ENCODE measurements around the gene AMOTL1. TPM values are rescaled to one million over a fixed set of nuclear protein-coding genes. Genes with fewer than 3 reads are reported as not detected.

Gene AMOTL1
- total RNA-seq, 1 donor from 2014 or later: 32.6 TPM

GRCh38 chr11:94883878-94884277 lies 115.7 kb downstream of the AMOTL1 start:
- no peaks in the 10 kb centered on the region for H3K9me3 ChIP-seq
- peaks cover 4 to 37% of the 10 kb centered on the region in 2 donors for H3K36me3 ChIP-seq
- H3K27me3 ChIP-seq: no peaks in the 10 kb centered on the region
- intact Hi-C loops (cut with DNase I): no loop called here
- H3K4me3 ChIP-seq: no peak overlapping the region
- no peaks in the 10 kb centered on the region for H3K4me1 ChIP-seq
- DNase-seq (ENCODE audit: low spot score in 2 of 2): no peak
- no peak for TF ChIP-seq CTCF (IDR thresholded peaks at IDR 0.05)
- H3K27ac ChIP-seq: no peak overlapping the region

- intact Hi-C loops (cut with DNase I): no loop called here
- Histone ChIP-seq H3K36me3 (peaks cover 4 to 33% of the 10 kb centered on the region in 2 donors), H3K27ac (no peak overlapping the region), H3K4me3 (no peak overlapping the region), H3K27me3 (no peaks in the 10 kb centered on the region), H3K4me1 (no peaks in the 10 kb centered on the region), H3K9me3 (peaks cover 0 to 2% of the 10 kb centered on the region in 2 donors)
- DNase-seq (ENCODE audit: low spot score in 2 of 2): no peak
- TF ChIP-seq CTCF (IDR thresholded peaks at IDR 0.05): no peak
These were observed 116.2 kb downstream of the AMOTL1 start for GRCh38 chr11:94884376-94884775.

GRCh38 chr11:94885133-94885532 lies 117.0 kb downstream of the AMOTL1 start:
- intact Hi-C loops (cut with DNase I): no loop called here
- H3K4me1 ChIP-seq: no peaks in the 10 kb centered on the region

GRCh38 chr11:94885581-94885980 lies 117.4 kb downstream of the AMOTL1 start:
- Histone ChIP-seq H3K4me1 (no peaks in the 10 kb centered on the region), H3K36me3 (peaks cover 4 to 29% of the 10 kb centered on the region in 2 donors), H3K9me3 (peaks cover 0 to 3% of the 10 kb centered on the region in 2 donors), H3K27ac (no peak overlapping the region), H3K27me3 (no peaks in the 10 kb centered on the region), H3K4me3 (no peak overlapping the region)
- intact Hi-C loops (cut with DNase I): no loop called here
- no peak for DNase-seq (ENCODE audit: low spot score in 2 of 2)
- no peak for TF ChIP-seq CTCF (IDR thresholded peaks at IDR 0.05)

More at GRCh38 chr11:94885133-94885532, 117.0 kb downstream of the AMOTL1 start:
- H3K27ac ChIP-seq: no peak overlapping the region
- peaks cover 4 to 29% of the 10 kb centered on the region in 2 donors for H3K36me3 ChIP-seq
- peaks cover 0 to 3% of the 10 kb centered on the region in 2 donors for H3K9me3 ChIP-seq
- no peak for TF ChIP-seq CTCF (IDR thresholded peaks at IDR 0.05)
- DNase-seq (ENCODE audit: low spot score in 2 of 2): no peak
- H3K27me3 ChIP-seq: no peaks in the 10 kb centered on the region
- no peak overlapping the region for H3K4me3 ChIP-seq

- no peak overlapping the region for H3K4me3 ChIP-seq
- no peak for TF ChIP-seq CTCF (IDR thresholded peaks at IDR 0.05)
- peaks cover 15 to 16% of the 10 kb centered on the region in 2 donors for H3K9me3 ChIP-seq
- DNase-seq (ENCODE audit: low spot score in 2 of 2): no peak
- intact Hi-C loops (cut with DNase I): no loop called here
- no peak overlapping the region for H3K27ac ChIP-seq
- no peaks in the 10 kb centered on the region for H3K4me1 ChIP-seq
- peaks cover 0 to 13% of the 10 kb centered on the region in 2 donors for H3K36me3 ChIP-seq
- no peaks in the 10 kb centered on the region for H3K27me3 ChIP-seq
These were observed 120.0 kb downstream of the AMOTL1 start for GRCh38 chr11:94888204-94888603.

GRCh38 chr11:94895451-94895850 lies 127.3 kb downstream of the AMOTL1 start:
- intact Hi-C loops (cut with DNase I): no loop called here
- TF ChIP-seq CTCF (IDR thresholded peaks at IDR 0.05): no peak

More at GRCh38 chr11:94895451-94895850, 127.3 kb downstream of the AMOTL1 start:
- no peaks in the 10 kb centered on the region for H3K27me3 ChIP-seq
- no peak overlapping the region for H3K27ac ChIP-seq
- no peaks in the 10 kb centered on the region for H3K4me1 ChIP-seq
- H3K4me3 ChIP-seq: no peak overlapping the region
- no peak for DNase-seq (ENCODE audit: low spot score in 2 of 2)
- H3K36me3 ChIP-seq: peaks cover 8 to 14% of the 10 kb centered on the region in 2 donors
- peaks cover 29 to 37% of the 10 kb centered on the region in 2 donors for H3K9me3 ChIP-seq
